Activated naive CD4-positive, alpha-beta T cell treated with anti-CD3 and anti-CD28 coated beads, Interleukin-2, amount 50 U/mL, for 16 hours (primary cell): ENCODE data around the gene SLC25A22.

Experiments
- DNase-seq: peaks from one replicate; pipeline ENCODE4 v3.0.0-alpha.2; 2020

Gene SLC25A22

DNA sequence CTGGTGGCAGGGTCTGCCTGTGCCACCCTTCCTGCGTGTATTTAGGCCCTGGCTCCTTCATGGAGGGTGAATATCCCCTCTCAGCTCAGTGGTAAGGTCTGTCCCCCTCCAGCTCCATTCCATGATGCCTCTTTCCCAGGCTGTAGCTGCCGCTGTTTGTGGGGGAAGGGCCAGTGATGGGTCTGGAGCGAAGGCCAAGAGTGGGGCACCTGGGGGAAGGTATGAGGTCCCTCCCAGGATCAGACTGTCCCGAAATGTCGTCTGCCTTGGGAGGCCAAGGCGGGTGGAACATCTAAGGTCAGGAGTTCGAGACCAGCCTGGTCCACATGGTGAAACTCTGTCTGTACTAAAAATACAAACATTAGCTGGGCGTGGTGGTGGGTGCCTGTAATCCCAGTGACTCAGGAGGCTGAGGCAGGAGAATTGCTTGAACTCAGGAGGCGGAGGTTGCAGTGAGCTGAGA is 35.8 kb upstream of the SLC25A22 start:
- no peak for DNase-seq

DNA sequence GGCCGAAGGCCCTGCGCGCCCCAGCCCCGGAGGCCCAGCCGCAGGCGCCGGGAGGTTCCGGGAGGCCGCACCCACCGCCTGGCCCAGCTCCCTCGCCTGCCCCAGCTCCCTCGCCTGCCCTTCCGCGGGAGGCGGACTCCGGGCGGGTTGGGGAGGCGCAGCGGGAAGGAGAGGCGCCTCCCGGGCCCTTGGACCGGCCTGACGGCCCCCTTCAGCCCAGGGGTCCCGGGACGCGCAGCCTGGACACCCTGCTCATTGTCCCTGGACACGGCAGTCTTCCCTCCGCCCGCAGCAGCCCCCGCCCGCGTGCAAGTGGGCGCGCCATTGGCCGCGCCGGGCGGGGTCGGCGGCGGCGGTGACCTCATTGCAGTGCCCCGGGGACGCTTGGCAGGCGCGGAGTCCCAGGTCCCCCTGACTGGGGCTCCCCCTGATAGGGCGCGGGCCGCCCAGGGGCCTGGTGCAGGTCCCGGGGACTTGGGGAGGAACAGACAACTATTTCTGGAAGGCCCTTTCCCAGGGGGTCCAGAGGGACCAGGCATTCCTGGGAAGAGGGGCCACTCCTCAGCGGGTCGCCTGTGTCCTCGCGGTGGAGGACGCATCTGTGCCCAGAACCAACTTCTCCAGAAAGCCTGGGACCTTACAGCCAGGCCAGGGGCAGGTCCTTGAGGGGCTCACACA is 35.2 kb upstream of the SLC25A22 start:
- DNase-seq: peak; percentile 35

DNA sequence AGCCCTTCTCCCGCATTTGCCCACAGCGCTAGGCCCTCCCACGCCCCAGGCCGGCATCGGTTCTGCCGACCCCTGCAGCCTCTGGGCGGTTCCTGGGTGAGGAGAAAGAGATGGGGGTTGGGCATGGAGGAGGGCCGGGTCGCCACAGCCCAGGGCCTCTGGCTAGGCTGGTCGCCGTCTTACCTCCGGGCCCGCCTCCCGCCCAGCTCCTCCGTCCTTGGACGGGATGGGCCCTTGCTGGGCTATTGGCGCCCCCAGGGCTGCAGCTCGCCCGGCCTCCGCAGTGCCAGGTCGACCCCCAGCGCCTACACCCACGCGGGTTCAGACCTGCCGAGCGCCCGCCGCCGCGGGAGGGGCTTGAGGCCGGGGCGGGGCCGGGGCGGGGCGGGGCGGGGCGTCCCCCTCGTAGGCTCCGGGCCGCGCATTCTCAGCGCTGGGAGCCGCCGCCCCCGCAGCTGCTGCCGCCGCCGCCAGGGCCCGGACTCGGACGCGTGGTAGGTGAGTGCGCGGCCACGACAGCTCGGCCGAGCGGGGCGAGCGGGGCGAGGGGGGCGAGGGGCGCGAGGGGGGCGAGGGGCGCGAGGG is 34.5 kb upstream of the SLC25A22 start, which contains the start of gene CD151:
Gene CD151 (plus strand): TSS at position 424 of the 585 bp plus-strand sequence. CDS start 3,118 bp downstream, outside the sequence.
- DNase-seq: peak; percentile 42

DNA sequence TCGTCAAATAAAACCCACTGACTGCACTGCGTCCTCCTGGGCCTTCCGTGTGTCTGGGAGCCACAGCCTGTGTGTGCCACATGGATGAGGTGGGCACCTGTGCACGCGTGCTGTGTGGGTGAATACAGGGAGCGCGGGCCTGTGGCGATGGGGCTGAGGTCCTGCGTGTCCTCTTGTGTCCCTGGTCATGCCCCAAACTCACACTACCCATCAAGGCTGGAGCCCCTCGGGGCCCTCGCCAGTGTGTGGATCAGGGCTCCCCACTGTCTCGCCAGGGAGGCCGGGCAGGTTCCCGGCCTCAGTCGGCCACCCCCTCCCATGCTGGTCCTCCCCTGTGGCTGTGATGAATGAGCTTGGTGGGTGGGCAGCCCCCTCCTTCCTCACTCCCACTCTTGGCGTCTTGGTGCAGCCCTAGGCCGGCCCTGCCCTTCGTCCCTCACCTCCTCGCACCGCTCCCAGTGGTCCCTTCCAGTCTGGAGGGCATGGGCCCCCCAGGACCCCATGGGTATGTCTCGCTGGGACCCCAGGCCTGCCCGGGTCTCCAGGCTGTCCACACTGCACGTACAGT is 34.0 kb upstream of the SLC25A22 start:
- no peak for DNase-seq

DNA sequence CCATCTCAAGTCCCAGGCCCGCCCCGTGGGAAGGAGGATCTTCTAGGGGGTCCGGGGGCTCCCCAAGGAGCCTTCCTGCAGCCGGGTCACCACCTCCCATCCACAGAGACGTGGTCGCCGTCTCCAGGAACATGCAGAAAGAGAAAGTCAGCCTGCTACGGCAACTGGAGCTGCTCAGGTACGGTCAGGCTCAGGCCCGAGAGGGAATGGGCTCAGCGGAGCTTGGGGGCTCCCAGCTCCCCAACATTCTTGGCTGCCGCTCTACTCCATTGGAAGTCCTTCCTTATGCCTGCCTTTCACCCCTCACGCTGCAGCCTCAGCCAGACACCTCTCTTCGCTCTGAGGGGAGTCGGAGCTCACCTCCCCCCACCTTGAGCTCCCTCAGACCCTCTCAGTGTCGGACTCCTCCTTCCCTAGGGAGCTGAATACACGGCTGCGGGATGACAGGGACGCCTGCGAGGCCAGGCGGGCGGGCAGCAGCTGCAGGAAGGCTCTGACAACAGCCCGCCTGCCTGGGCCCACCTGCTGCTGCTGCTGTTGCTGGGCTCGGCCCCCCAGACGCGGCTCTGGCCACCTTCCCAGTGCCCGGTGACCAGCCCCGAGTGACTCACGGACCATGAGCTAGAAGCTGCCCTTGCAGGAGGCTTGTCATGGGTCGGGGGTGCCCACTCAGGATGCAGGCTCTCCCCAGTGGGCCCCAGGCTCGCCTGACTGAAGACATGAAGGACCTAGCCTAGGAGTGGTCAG is 33.2 kb upstream of the SLC25A22 start:
- no peak for DNase-seq

DNA sequence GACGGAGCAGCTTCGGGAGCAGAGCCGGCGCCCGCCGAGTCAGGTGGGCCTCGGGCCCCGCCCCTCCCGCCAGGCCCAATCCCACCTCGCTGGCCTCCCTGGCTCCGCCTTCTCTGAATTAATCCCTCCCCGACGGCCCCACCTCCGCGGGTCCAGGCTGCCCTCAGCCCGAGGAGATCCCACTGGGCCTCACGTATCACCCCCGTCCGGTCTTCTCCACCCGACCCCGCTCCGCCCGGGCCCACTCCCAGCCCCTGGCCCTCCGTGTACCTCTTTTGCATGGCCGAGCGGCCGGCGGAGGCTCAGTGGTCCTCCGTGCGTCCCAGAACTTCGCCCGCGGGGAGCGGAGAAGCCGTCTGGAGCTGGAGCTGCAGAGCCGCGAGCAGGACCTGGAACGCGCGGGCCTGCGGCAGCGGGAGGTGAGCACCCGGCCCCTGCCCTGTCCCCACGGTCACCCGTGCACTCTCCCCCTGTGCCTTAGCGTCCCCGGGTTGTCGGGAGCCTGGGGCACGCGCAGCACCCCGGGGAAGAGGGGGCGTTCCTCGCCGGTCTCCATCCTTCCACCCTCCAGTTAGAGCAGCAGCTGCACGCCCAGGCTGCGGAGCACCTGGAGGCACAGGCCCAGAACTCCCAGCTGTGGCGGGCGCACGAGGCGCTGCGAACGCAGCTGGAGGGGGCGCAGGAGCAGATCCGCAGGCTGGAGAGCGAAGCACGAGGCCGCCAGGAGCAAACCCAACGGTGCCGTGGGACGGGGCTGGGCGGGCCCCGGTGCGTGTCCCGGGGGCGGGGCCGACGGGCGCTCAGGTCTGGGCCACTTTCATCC is 32.4 kb upstream of the SLC25A22 start:
- peak; percentile 61 for DNase-seq

DNA sequence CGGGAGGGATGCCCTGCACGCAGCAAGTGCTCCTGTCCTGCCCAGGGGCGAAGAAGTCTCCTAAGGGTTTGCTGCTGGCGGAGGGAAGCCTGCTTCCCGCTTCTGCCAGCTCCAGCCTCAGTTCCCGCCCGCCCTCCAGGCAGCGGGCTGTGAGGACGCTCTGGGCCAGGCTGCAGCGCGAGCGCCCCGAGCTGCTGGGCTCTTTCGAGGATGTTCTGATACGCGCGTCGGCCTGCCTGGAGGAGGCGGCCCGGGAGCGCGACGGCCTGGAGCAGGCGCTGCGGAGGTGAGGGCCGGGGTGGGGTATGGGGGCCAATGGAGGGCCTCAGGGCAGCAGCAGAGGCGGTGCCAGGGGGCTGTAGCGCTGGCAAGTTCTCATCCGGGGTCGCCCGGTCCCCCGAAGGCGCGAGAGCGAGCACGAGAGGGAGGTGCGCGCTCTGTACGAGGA is 31.8 kb upstream of the SLC25A22 start:
- no peak for DNase-seq

DNA sequence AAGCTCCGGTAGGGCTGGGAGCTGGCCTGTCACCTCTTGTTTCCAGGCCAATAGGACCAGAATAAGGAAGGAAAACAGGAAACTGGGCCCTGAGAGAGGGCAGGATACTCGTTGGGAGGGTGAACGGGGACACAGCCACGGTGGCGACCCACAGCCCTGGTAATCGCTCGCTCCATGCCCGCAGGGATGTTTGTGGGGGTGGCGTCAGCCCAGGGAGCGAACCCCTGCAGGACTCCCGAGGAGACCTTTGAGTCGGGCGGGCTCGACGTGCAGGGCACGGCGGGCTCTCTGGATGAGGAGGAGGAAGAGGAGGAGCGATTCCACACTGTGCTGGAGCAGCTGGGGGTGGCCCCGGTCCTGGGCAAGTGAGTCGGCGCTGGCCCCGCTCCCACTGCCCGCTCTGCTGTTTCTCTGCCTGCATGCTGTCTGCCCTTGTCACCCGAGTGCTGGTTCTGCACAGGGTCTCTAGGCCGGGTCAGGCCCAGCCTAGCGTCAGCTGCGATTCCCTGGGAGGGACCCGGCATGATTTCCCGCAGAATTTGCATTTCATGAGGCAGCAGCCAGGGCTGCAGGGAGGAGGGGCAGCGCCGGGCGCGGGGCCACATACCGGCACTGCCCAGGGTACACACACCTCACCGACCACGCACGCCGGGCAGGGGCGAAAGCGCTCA is 31.2 kb upstream of the SLC25A22 start:
- no peak for DNase-seq

DNA sequence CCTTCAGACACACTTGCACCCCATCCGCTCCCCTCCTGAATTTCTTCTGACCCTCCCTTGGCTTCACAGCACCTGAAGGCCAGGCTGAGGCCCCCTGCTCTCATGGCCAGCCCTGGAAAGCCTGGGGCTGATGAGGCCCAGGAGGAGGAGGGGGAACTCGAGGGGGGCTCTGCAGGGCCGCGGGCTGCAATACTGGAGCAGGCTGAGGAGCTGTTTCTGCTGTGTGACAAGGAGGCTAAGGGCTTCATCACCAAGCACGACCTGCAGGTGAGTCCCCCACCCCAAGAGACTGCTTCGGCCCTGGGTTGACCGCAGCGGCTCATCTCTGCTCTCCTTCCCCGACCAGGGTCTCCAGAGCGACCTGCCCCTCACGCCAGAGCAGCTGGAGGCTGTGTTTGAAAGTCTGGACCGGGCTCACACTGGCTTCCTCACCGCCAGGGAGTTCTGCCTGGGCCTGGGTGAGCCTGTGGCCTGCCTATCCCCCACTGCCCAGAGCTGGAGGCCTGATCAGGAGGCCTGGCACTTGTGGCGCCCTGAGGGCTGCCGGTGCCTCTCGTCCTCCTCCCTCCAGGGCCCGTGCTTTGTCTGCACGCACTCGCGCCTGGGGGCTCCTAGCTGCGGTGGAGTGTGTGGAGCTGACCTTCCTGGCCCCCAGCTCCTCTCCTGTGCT is 30.6 kb upstream of the SLC25A22 start:
- DNase-seq: no peak

DNA sequence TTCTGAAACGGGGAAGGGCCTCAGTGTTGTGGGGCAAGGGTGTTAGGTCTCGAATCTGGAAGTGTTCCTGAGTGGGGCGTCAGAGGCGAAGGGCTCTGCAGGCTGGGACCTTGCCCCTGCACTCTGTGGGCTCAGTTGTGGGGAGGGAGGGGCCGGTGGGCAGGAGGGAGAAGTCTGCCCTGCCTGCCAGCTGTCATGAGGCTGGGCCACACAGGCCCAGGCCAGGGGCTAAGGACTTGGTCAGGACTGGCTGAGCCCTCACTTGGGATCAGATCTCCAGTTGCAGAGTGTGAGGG is 29.8 kb upstream of the SLC25A22 start, which contains the start of gene CRACR2B:
Gene CRACR2B (plus strand): TSS at position 23 of the 296 bp plus-strand sequence. CDS start 689 bp downstream, outside the sequence.
- no peak for DNase-seq

DNA sequence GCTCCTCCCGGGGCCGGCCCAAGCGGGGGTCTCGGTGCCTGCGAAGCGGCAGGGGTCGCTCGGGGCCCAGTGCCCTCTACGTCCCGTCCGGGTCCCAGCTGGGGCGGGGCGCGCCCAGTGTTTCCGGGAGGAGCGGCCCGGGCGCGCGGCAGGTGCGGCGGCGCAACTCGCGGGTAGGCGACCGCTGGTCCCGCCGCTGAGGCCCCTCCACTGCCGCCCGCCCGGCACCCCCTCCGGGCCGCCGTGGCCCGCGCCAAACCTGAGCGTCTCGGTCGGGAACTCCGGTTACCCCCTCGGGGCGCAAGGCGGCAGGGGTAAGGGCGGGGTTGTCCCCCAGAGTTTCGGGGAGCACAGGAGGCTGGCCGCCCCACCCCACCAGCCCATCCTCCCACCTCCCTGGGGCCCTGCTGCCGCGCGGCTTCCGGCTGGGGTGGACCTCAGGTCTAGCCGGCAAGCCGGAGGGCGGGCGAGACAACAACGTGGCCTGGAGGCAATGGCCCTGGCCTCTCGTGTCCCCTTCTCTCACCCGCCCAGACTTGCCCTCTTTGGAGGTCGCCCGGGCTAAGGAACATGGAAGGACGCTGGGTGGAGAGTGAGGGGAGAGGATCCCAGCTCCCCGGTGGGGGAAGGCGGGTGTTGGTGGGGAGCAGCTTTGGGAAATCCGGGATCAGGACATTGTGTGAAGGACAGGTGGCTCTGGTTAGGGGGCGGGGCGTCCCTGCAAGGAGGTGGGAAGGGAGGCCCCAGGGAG is 29.2 kb upstream of the SLC25A22 start:
- DNase-seq: no peak

DNA sequence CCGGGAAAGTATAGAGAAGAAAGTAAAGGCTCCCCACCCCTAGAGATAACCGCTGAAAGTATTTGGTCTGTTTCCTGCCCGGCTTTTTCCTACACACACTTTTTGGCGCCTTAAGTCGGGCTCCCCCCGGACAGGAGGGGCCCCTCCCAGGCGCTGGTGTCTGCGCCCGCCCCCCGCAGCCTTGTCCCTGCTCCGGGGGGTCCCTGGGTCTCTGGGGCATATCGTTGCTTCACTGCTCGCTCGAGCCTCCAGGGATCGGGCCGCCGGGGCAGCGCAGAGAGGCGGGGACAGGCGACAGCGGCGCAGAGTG is 28.7 kb upstream of the SLC25A22 start:
- no peak for DNase-seq

DNA sequence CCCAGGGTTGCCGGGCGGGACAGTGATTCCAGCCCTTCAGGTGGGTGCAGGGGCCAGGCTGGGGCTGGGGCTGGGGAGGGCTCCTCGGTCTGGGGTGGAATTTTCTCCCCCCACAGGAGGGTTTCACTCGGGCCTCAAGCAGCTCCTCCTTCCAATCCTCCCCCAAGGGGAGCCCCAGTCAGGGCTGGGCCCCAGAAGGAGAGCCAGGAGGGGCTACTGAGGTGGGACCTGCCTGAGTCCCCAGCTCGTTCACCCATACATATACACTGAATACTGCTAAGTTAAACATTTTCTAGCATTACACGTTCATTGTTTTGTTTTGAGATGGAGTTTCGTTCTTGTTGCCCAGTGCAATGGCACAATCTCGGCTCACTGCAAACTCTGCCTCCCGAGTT is 28.1 kb upstream of the SLC25A22 start:
- DNase-seq: no peak

DNA sequence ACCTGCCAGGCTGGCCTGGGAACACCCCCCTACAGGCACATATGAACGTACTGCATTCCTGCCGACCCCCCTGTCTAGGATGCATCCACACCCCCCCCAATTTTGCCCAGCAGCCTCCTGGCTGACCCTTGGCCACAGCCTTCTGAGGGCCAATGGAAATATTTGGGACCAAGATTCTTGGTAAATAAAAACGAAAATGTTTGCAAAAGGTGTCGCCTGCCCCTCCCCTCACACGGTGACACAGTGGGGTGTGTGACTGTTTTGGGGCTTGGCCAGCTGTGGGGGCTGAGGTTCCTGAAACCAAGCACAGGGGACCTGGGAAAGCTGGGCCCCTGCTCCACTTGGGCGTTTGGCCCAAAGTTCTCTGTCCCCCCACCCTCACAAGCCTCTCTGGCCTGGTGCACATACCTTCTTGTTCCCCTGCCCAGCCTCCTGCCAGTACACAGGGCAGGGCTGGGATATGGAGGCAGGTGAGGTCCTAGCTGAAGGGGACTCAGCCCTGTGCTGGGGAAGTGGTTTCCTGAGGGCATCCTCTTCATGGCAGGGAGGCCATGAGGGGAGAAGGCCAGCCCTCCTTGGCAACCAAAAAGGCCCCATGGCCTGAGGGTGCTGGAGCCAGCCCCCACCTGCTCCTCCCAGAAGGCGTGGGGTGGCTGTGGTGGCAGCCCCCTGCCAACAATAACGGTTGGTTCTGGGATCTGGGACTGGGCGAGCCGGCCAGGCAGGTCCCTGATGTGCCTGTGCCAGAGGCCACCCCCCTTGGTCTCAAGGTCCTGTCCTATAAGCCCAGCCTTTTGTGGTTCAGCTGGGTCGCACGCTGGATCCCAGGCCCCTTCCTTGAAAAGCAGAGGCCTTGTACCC is 27.5 kb upstream of the SLC25A22 start:
- no peak for DNase-seq

DNA sequence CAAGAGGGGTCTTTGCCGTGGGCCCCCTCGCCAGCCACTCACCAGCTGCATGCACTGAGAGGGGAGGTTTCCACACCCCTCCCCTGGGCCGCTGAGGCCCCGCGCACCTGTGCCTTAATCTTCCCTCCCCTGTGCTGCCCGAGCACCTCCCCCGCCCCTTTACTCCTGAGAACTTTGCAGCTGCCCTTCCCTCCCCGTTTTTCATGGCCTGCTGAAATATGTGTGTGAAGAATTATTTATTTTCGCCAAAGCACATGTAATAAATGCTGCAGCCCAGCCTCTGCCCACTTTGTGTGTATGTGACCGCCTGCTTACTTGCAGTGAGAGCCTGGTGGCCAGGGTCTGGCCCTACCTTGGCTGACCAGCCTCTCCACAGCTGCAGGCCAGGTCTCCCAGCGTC is 26.9 kb upstream of the SLC25A22 start:
- DNase-seq: no peak

DNA sequence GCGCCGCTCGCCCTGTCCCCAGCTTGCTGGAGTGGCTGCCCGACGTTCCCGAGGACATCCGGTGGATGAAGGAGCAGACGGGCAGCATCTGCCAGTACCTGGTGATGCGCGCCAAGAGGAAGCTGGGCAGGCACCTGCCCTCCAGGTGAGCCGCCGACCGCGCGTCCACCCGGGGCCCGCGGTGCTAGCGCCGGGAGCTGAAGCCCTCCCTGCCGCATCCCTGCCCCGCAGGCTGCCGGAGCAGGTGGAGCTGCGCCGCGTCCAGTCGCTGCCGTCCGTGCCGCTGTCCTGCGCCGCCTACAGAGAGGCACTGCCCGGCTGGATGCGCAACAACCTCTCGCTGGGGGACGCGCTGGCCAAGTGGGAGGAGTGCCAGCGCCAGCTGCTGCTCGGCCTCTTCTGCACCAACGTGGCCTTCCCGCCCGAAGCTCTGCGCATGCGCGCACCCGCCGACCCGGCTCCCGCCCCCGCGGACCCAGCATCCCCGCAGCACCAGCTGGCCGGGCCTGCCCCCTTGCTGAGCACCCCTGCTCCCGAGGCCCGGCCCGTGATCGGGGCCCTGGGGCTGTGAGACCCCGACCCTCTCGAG is 26.3 kb upstream of the SLC25A22 start:
- no peak for DNase-seq

DNA sequence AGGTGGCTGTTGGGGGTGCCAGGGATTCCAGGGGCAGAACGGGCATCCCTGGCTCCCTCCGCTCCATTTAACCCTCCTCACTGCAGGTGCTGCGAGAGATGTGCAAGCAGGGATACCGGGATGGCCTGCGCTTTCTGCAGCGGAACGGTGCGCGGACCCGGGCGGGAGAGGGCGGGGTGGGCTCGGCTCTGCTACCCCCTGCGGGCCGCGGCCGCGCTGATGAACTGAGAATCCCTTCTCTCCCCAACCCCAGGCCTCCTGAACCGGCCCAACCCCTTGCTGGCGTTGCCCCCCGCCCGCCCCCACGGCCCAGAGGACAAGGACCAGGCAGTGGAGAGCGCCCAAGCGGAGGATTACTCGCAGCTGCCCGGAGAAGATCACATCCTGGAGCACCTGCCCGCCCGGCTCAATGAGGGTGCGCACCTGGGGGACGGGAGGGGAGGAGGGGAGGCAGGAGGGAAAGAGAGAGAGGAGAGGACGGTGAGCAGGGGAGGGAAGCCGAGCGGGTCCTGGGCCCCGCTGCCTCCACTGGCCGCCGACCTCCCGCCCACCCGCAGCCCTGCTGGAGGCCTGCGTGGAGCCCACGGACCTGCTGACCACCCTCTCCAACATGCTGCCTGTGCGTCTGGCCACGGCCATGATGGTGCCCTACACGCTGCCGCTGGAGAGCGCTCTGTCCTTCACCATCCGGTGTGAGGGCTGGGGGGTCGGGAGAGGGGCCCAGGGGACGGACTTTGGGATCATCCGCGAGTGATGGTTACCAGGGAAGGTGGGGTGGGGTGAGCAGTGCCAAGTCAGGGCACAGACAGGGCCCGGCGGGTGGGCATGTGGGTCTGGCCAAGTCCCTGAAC is 25.6 kb upstream of the SLC25A22 start:
- DNase-seq: no peak

DNA sequence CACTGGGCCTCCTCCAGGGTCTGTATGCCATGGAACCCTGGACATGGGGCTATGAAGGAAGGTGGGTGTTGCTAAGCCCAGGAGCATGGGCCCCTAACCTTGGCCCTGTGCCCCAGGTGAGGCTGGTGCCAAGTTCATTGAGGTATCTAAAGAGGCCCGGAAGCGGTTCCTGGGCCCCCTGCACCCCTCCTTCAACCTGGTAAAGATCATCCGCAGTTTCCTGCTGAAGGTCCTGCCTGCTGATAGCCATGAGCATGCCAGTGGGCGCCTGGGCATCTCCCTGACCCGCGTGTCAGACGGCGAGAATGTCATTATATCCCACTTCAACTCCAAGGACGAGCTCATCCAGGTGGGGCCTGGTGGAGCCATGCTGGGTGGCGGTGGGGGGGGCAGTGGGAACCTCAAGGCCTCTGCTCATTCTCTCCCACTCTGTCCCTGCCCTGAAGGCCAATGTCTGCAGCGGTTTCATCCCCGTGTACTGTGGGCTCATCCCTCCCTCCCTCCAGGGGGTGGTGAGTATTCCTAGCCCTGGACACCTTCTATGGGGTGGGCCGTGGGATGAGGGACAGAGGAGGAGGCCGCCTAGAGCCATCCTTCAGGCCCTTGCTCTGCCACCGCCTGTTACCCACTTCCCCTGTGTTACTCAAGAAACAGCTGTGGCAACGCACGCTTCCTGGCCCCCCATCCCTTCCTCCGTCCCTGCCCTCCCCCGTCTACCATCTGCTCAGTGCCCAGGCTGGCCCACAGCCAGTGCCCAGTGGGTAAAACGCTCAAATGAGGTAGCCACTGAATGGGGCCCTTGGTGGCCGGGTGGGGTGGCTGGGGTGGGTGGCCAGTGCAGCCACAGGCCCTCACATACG is 23.7 kb upstream of the SLC25A22 start:
- no peak for DNase-seq
